HepG2 (cell line): Measurements from ENCODE around the gene MS4A15. TPM values are rescaled to one million over a fixed set of nuclear protein-coding genes. Genes with fewer than 3 reads are reported as not detected.

Experiments
- ATAC-seq: fragments of 200-7000 bp; cut with Tn5 transposase; 3 replicates; pipeline ENCODE4 v1.9.1; 2020; ENCODE audit warnings: mild to moderate bottlenecking, moderate library complexity
- BruUV-seq: library from RNA; stranded (reverse); fragments of 400-500 nt; replicated peaks from 2 replicates; lab custom pipeline; 2021; lab: Mats Ljungman, UMichigan
- CTCF ChIA-PET: fragments of 300-600 bp; formaldehyde crosslinking; extraction: SDS; loops from one replicate; lab custom pipeline; 2021; ENCODE audit warnings: low total read pairs, inconsistent platforms, low intra/inter-chr PET ratio; lab: Yijun Ruan, JAX
- POLR2A ChIA-PET: fragments of 350-600 bp; sonication (Branson Sonifier 250); formaldehyde crosslinking; loops from one replicate; lab custom pipeline; 2020; ENCODE audit warnings: antibody characterized with exemption, inconsistent platforms; lab: Yijun Ruan, JAX
- DNase-seq: peaks from one replicate; pipeline ENCODE4 v3.0.0-alpha.2; 2015; ENCODE audit warnings: low spot score
- FAIRE-seq: peaks from 3 replicates; lab custom pipeline; 2011; peaks lifted over from hg19 to GRCh38; lab: Jason Lieb, UNC
- H2AFZ ChIP-seq: one replicate; pipeline ENCODE4 v1.6.1; 2011; ENCODE audit warnings: low read length, inconsistent platforms
- H3K27ac ChIP-seq: fragments of 300-600 bp; 3 replicates; pipeline ENCODE4 v1.8.0; 2011; ENCODE audit warnings: mixed run types, mild to moderate bottlenecking, mixed read lengths, low read length, inconsistent platforms; ENCODE audit not compliant: insufficient read depth; ENCODE audit errors: extremely low read length
- H3K27me3 ChIP-seq, 2 experiments: fragments of 200-600 bp in 1 of 2; 2 replicates in 1 of 2; 3 replicates in 1 of 2; pipeline versions ENCODE4 v1.6.0 to v1.8.0; 2011; ENCODE audit warnings: low read length in 2 of 2, mild to moderate bottlenecking in 2 of 2, moderate library complexity in 2 of 2, inconsistent platforms in 1 of 2; ENCODE audit not compliant: insufficient read depth in 2 of 2, control insufficient read depth in 1 of 2
- H3K36me3 ChIP-seq, 2 experiments: fragments of 200-600 bp in 1 of 2; replicated peaks in 1 of 2; 2 replicates in 1 of 2; 3 replicates in 1 of 2; pipeline versions ENCODE4 v1.5.1 to v1.8.0; 2011; ENCODE audit warnings: low read length in 2 of 2, inconsistent platforms in 1 of 2; ENCODE audit not compliant: insufficient read depth in 2 of 2, control insufficient read depth in 1 of 2
- H3K4me1 ChIP-seq: 2 replicates; pipeline ENCODE4 v1.5.1; 2012; ENCODE audit warnings: low read length, inconsistent platforms; ENCODE audit not compliant: insufficient read depth
- H3K4me2 ChIP-seq: 2 replicates; pipeline ENCODE4 v1.6.0; 2011; ENCODE audit warnings: low read depth, low read length, inconsistent platforms
- H3K4me3 ChIP-seq, 3 experiments: fragments of 200-600 bp in 1 of 3; sonication (generic), shearing (Covaris generic) in 1 of 3; replicated peaks in 1 of 3; 2 replicates each; pipeline ENCODE4 v1.5.1; 2011 to 2016; ENCODE audit warnings: low read length in 3 of 3, inconsistent platforms in 2 of 3, low read depth in 2 of 3, mild to moderate bottlenecking in 2 of 3, control low read depth in 1 of 3, mixed read lengths in 1 of 3; ENCODE audit not compliant: insufficient read depth in 1 of 3
- H3K79me2 ChIP-seq: one replicate; pipeline ENCODE4 v1.6.1; 2011; ENCODE audit warnings: low read length, inconsistent platforms; ENCODE audit not compliant: insufficient read depth
- H3K9ac ChIP-seq: 2 replicates; pipeline ENCODE4 v1.6.0; 2011; ENCODE audit warnings: mild to moderate bottlenecking, low read depth, low read length, inconsistent platforms; ENCODE audit not compliant: insufficient read depth
- H3K9me3 ChIP-seq: 2 replicates; pipeline ENCODE4 v1.5.1; 2012; ENCODE audit warnings: mild to moderate bottlenecking, low read length
- H4K20me1 ChIP-seq: 2 replicates; pipeline ENCODE4 v1.6.0; 2011; ENCODE audit warnings: inconsistent platforms, mild to moderate bottlenecking, low read length, moderate library complexity; ENCODE audit not compliant: insufficient read depth
- FOXO1 ChIP-seq: sonication (generic); formaldehyde crosslinking; IDR thresholded peaks from 2 replicates; pipeline ENCODE4 v1.4.0; 2020; ENCODE audit warnings: missing genetic modification reagents
- KLF15 ChIP-seq: sonication (generic); formaldehyde crosslinking; IDR thresholded peaks from 2 replicates; pipeline ENCODE4 v1.8.1; 2023; ENCODE audit warnings: borderline replicate concordance, mild to moderate bottlenecking, inconsistent platforms, missing genetic modification reagents, mixed read lengths
- RAD51 ChIP-seq: fragments of 450-650 bp; IDR thresholded peaks from 2 replicates; pipeline ENCODE4 v1.6.1; 2016; ENCODE audit warnings: borderline replicate concordance
- SAFB2 ChIP-seq: sonication (generic); formaldehyde crosslinking; IDR thresholded peaks from 2 replicates; pipeline ENCODE4 v1.5.1; 2020; ENCODE audit warnings: missing genetic modification reagents, low read depth, mild to moderate bottlenecking, borderline replicate concordance
- SPEN ChIP-seq: sonication (generic); formaldehyde crosslinking; IDR thresholded peaks from 2 replicates; pipeline ENCODE4 v1.5.1; 2020; ENCODE audit warnings: low read depth, mild to moderate bottlenecking, missing genetic modification reagents
- U2AF2 ChIP-seq: fragments of 200-400 bp; formaldehyde crosslinking; IDR thresholded peaks from 2 replicates; pipeline ENCODE4 v1.6.1; 2017; ENCODE audit warnings: low read depth, mild to moderate bottlenecking, low read length
- ZNF350 ChIP-seq: sonication (generic); formaldehyde crosslinking; IDR thresholded peaks from 2 replicates; pipeline ENCODE4 v1.4.0; 2020; ENCODE audit warnings: mild to moderate bottlenecking, low read depth, missing genetic modification reagents, borderline replicate concordance
- ZNF549 ChIP-seq: sonication (generic); formaldehyde crosslinking; IDR thresholded peaks from 2 replicates; pipeline ENCODE4 v1.5.0; 2020; ENCODE audit warnings: missing genetic modification reagents
- ZNF589 ChIP-seq: sonication (generic); formaldehyde crosslinking; conservative IDR thresholded peaks from 2 replicates; pipeline ENCODE4 v1.8.0; 2022; ENCODE audit warnings: mild to moderate bottlenecking, moderate library complexity, missing genetic modification reagents
- ZNF747 ChIP-seq: sonication (generic); formaldehyde crosslinking; IDR thresholded peaks from 2 replicates; pipeline ENCODE4 v1.8.1; 2023; ENCODE audit warnings: missing genetic modification reagents, mild to moderate bottlenecking, borderline replicate concordance
- ZNF780A ChIP-seq: sonication (generic); formaldehyde crosslinking; IDR thresholded peaks from 2 replicates; pipeline ENCODE4 v1.8.0; 2022; ENCODE audit warnings: mild to moderate bottlenecking, missing genetic modification reagents, moderate library complexity
- ZSCAN12 ChIP-seq: sonication (generic); formaldehyde crosslinking; IDR thresholded peaks from 2 replicates; pipeline ENCODE4 v1.9.0; 2021; ENCODE audit warnings: mild to moderate bottlenecking, missing genetic modification reagents
- WGBS: methylation state at CpG from one replicate; pipeline ENCODE4 v1.1.6; 2017; ENCODE audit warnings: low lambda C conversion rate; 5-methylcytosine and 5-hydroxymethylcytosine counted together
- in situ Hi-C: cut with HindIII; loops from 2 replicates; pipeline ENCODE4 v1.10.0; 2017; ENCODE audit warnings: low pct_unique_long_range_greater_than_20kb; ENCODE audit not compliant: extremely low pct_ligation_motif_present
- intact Hi-C: fragments of 100-400 bp; cut with micrococcal nuclease; formaldehyde crosslinking; loops from one replicate; pipeline ENCODE4 v1.10.0; 2022; ENCODE audit not compliant: unreplicated experiment
- polyA plus RNA-seq, 8 experiments: library from polyadenylated mRNA; depleted of rRNA in 3 of 8; stranded (reverse) in 7 of 8; unstranded in 1 of 8; fragments of >200 nt; fragmentation: Illumina TruSeq in 4 of 8; extraction: Trizol in 4 of 8; gene quantifications; 2 replicates each; pipeline versions ENCODE4 v1.2.1 to v1.2.3, GENCODE V29; 2011 to 2016; ENCODE audit warnings: low read depth in 4 of 8, missing spikeins in 1 of 8, mixed read lengths in 1 of 8; ENCODE audit not compliant: insufficient read depth in 1 of 8
- total RNA-seq, 5 experiments: library from RNA; depleted of rRNA; stranded (reverse); fragments of >200 nt; fragmentation: Illumina TruSeq; extraction: Trizol; gene quantifications; 2 replicates each; pipeline ENCODE4 v1.2.3, GENCODE V29; 2016; ENCODE audit warnings: low read depth in 1 of 5
- TF ChIP-seq, protein P1 (sequence below): sonication (generic); formaldehyde crosslinking; IDR thresholded peaks from 2 replicates; pipeline ENCODE4 v1.8.0; 2022; ENCODE audit warnings: mild to moderate bottlenecking, missing genetic modification reagents; ENCODE audit not compliant: insufficient replicate concordance
- TF ChIP-seq, protein P2 (sequence below): IDR thresholded peaks from 2 replicates; pipeline ENCODE4 v1.6.1; 2016; ENCODE audit warnings: missing compliant biosample characterization, missing genetic modification reagents, borderline replicate concordance
- TF ChIP-seq, protein P3 (sequence below): sonication (generic); formaldehyde crosslinking; IDR thresholded peaks from 2 replicates; pipeline ENCODE4 v1.4.0; 2020; ENCODE audit warnings: missing genetic modification reagents, borderline replicate concordance
- TF ChIP-seq, protein P4 (sequence below): sonication (generic); formaldehyde crosslinking; conservative IDR thresholded peaks from 2 replicates; pipeline ENCODE4 v1.4.0; 2020; ENCODE audit warnings: missing genetic modification reagents
- TF ChIP-seq, protein P5 (sequence below), 2 experiments: sonication (generic) in 1 of 2; formaldehyde crosslinking in 1 of 2; IDR thresholded peaks; 2 replicates each; pipeline versions ENCODE4 v1.5.1 to v1.6.1; 2011 to 2020; ENCODE audit warnings: borderline replicate concordance in 1 of 2, low read depth in 1 of 2, low read length in 1 of 2, mild to moderate bottlenecking in 1 of 2, missing genetic modification reagents in 1 of 2, moderate library complexity in 1 of 2

Gene MS4A15
- total and polyA plus RNA-seq, 2 of the 13 experiments (the other 11 are each of a cell fraction or from before 2014, with no cell fraction given): not detected

DNA sequence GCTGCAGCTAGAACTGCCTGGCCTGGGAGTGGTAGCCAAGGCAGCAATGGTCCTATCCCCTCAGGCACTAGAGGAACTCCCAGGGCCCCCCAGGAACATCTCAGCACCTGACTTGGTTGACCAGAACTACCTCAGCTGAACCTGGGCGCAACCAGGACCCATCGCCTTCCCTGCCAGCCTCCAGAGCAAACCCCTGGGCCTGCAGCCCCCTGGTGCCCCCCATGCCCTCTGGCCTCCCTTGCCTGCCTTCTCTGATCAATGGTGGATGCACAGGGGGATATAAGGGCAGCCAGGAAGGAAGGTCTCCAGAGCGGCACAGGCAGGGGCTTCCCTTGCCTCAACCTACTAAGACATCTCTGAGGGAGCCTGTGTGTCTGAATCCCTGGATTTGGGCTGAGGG is 42.0 kb downstream of the MS4A15 start (continued):
- TF ChIP-seq, protein P1, sequence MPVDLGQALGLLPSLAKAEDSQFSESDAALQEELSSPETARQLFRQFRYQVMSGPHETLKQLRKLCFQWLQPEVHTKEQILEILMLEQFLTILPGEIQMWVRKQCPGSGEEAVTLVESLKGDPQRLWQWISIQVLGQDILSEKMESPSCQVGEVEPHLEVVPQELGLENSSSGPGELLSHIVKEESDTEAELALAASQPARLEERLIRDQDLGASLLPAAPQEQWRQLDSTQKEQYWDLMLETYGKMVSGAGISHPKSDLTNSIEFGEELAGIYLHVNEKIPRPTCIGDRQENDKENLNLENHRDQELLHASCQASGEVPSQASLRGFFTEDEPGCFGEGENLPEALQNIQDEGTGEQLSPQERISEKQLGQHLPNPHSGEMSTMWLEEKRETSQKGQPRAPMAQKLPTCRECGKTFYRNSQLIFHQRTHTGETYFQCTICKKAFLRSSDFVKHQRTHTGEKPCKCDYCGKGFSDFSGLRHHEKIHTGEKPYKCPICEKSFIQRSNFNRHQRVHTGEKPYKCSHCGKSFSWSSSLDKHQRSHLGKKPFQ: no peak
- no peak for TF ChIP-seq ZNF589
- no peak for TF ChIP-seq SAFB2
- no peak for TF ChIP-seq FOXO1
- TF ChIP-seq U2AF2: no peak
- TF ChIP-seq ZNF350 (CRISPR knock-in tag): no peak
- no peak for TF ChIP-seq RAD51
- TF ChIP-seq ZSCAN12 (CRISPR knock-in tag): no peak
- no peak for TF ChIP-seq ZNF747 (CRISPR knock-in tag)
- TF ChIP-seq, protein P2, sequence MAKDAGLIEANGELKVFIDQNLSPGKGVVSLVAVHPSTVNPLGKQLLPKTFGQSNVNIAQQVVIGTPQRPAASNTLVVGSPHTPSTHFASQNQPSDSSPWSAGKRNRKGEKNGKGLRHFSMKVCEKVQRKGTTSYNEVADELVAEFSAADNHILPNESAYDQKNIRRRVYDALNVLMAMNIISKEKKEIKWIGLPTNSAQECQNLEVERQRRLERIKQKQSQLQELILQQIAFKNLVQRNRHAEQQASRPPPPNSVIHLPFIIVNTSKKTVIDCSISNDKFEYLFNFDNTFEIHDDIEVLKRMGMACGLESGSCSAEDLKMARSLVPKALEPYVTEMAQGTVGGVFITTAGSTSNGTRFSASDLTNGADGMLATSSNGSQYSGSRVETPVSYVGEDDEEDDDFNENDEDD: no peak
- no peak for TF ChIP-seq ZNF780A (CRISPR knock-in tag)
- no peak for TF ChIP-seq ZNF549

DNA sequence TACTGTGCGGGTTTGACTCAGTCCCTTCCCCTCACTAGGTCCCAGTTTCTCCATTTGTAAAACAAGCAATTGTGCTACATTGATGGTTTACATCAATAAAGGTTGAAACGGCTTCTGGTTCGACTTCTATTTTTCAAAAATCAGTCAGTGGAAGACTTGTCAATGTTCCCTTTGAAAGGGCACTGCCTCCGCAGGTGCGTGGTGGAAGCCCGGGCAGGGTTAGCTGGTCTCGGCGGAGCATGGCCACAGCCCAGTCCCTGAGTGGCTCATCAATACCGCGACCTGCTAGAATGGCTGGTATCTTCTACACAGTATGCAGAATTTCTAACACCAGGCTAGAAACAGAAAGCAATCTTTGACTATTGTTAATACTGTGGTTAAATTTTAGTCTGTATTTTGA is 44.5 kb downstream of the MS4A15 start:
- in situ Hi-C loops: no loop called here
- TF ChIP-seq KLF15 (CRISPR knock-in tag) (no peak), SPEN (CRISPR knock-in tag) (no peak)
- TF ChIP-seq, protein P3, sequence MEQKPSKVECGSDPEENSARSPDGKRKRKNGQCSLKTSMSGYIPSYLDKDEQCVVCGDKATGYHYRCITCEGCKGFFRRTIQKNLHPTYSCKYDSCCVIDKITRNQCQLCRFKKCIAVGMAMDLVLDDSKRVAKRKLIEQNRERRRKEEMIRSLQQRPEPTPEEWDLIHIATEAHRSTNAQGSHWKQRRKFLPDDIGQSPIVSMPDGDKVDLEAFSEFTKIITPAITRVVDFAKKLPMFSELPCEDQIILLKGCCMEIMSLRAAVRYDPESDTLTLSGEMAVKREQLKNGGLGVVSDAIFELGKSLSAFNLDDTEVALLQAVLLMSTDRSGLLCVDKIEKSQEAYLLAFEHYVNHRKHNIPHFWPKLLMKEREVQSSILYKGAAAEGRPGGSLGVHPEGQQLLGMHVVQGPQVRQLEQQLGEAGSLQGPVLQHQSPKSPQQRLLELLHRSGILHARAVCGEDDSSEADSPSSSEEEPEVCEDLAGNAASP (CRISPR knock-in tag): no peak
- TF ChIP-seq, protein P4, sequence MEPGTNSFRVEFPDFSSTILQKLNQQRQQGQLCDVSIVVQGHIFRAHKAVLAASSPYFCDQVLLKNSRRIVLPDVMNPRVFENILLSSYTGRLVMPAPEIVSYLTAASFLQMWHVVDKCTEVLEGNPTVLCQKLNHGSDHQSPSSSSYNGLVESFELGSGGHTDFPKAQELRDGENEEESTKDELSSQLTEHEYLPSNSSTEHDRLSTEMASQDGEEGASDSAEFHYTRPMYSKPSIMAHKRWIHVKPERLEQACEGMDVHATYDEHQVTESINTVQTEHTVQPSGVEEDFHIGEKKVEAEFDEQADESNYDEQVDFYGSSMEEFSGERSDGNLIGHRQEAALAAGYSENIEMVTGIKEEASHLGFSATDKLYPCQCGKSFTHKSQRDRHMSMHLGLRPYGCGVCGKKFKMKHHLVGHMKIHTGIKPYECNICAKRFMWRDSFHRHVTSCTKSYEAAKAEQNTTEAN: no peak
- TF ChIP-seq, protein P5, sequence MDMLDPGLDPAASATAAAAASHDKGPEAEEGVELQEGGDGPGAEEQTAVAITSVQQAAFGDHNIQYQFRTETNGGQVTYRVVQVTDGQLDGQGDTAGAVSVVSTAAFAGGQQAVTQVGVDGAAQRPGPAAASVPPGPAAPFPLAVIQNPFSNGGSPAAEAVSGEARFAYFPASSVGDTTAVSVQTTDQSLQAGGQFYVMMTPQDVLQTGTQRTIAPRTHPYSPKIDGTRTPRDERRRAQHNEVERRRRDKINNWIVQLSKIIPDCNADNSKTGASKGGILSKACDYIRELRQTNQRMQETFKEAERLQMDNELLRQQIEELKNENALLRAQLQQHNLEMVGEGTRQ (IDR thresholded peaks at IDR 0.05; ENCODE audit: low read depth, low read length): no peak
- TF ChIP-seq, protein P5 (CRISPR knock-in tag; IDR thresholded peaks at IDR 0.05; ENCODE audit: borderline replicate concordance): no peak

More for the DNA sequence above, 44.5 kb downstream of the MS4A15 start:
- DNase-seq (no peak), FAIRE-seq (no peak), ATAC-seq (no peak)
- no TSS peak for BruUV-seq
- H3K9me3 ChIP-seq: no peaks in the 10 kb centered on the region
- H3K9ac ChIP-seq: no peak overlapping the region
- no peak overlapping the region for H2AFZ ChIP-seq
- H3K27ac ChIP-seq: no peak overlapping the region
- ChIA-PET POLR2A (no interaction called here), CTCF (no interaction called here)
- no peaks in the 10 kb centered on the region for H3K4me1 ChIP-seq
- no peak overlapping the region for H3K4me2 ChIP-seq
- H3K27me3 ChIP-seq: peaks cover 0 to 21% of the 10 kb centered on the region in 2 experiments; a peak in 3 of 5 replicates
- WGBS: 33% methylated on average over 10 of the region's 10 CpGs
- H3K36me3 ChIP-seq: no peaks in the 10 kb centered on the region
- H3K4me3 ChIP-seq: no peak overlapping the region
- H4K20me1 ChIP-seq: no peaks in the 10 kb centered on the region
- intact Hi-C loops: no loop called here
- no peaks in the 10 kb centered on the region for H3K79me2 ChIP-seq
